Stimulated activated CD8-positive, alpha-beta memory T cell treated with anti-CD3 and anti-CD28 coated beads, Interleukin-7, amount 100 ng/mL, for 48 hours (primary cell): ENCODE data around the gene KCTD11.
"Not testable (repeated sequence)": the region's sequence is repeated elsewhere in the genome, so short reads cannot be mapped to it uniquely, and the experiment has no call there.

ENCODE experiments used
- DNase-seq, 2 donors: peaks; one replicate each; pipeline ENCODE4 v3.0.0-alpha.2; 2020; ENCODE audit warnings: low read depth in 1 of 2; ENCODE audit errors: extremely low read depth in 1 of 2

KCTD11 gene

DNA sequence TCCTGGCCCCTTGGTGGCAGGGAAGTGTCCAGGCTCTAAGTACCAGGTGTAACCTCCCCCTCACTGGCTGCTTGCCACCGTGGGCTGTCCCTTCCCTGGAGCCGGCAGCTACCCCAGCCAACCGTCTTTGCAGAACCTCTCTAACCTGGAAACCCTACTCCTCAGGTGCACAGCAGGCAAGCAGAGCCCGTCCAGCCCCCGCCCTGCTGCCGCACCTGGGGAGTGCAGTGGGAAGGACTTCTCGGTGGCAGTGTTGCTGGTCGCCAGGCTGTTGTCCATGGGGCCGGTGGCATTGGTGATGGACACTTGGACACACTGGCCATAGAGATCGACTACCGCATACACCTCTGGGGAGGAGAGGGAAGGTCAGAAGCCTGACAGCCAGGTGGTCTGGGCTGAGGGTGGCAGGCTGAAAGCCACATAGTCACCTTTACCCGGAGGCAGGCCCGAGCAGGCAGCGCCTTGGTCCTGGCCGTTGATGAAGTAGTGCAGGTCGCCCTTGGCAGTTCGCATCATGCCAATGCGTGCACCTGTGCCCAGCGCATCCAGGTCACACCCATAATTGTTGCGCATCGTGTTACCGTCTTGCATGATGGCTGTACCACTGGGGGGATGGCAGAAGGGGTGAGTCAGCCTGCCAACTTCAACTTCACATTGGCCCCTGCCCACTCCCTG, 29.3 kb upstream of the KCTD11 start:
- no peak for DNase-seq

DNA sequence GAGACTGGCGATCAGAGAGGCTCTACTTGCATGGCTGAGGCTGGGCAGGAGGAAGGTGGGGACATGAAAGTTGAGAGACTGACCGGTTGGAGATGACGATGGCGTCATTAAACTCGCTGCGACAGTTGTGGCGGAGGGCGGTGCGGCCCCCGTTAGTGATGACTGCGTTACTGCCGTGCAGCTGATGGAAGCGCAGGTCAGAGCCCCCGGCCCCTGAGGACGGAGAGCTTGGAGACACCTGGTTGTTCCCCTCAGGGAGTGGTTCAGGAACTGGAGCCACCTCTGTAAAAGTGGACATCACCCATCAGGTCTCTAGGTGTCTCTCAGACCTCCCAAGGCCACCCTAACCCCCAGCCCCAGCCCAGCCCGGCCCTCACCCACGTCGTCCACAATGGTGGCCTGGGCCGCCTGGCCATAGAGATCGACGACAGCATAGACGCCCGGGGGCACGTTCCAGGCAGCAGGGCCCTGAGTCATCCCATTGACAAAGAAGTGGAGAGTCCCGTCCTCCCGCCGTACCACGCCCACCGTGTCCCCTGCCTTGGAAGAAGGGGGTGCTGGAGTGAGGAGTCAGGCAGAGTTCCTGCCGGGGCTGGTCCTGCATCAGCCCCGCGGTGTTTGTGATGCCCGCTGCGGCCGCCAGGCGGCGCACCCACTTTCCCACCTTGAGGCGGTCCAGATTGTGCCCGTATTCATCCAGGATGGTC, 28.1 kb upstream of the KCTD11 start:
- DNase-seq: no peak

GRCh38 chr17:7324438-7324779, 27.6 kb upstream of the KCTD11 start:
- no peak for DNase-seq

DNA sequence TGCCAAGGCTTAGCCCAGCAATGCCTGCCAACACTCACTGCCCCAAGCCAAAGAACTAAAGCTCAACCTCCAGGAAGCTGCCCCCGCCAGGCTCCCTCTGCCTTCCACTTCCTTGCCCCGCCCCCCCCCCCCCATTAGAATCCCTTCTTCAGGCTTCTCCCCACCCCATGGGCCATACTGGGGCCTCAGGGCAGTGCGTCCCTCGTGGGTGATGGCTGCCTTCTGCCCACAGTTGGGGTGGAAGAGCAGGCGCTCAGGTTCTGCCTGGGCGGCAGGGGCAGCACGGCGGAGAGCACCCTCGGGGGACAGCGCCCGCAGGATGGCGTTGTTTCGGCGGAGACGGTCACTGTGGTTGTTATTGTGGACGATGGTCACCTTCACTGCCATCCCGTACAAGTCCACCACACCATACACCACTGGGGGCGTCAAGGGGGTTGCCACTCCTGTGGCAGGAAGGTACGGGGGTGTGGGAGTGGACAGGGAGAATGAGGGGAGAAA, 26.9 kb upstream of the KCTD11 start:
- DNase-seq: no peak

DNA sequence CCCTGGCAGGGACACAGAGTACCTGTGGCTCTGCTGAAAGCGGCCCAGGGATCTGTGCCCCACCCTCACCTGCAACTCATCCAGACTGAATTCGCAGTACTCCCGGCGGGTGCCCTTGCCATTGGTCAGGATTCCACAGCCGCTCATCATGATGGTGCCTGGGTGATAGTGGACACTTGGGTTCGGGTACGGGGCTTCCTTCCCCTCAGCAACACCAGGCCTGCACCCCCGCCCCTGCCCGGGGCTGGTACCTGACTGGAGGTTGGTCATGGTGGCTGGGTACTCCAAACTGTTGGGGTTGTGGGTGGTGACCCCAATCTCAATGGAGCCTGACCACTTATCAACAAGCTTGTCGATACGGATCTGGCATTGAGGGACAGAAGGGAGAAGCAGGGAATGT, 25.8 kb upstream of the KCTD11 start:
- no peak for DNase-seq

DNA sequence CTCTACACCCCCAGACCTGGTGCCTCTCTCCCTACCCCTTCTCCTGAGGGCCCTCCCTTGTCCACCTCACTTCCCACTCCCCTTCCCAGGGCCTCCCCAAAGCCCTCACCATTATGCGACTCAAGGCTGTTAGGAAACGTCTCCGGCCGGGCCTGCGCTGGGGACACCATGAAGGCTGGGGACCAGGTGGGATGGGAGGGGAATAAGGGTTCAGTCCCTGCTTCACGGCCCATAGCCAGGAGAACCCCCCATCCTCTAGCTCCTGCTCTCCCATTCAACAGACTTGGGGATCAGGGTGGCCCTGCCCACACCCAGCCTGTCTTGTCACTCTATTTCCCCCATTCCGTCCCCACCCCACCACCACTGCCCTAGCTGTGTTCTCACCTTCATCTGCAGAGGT, 24.9 kb upstream of the KCTD11 start:
- DNase-seq: no peak

- DNase-seq: no peak
Measured at GRCh38 chr17:7327501-7327900, 24.5 kb upstream of the KCTD11 start.

GRCh38 chr17:7328009-7328408, 24.0 kb upstream of the KCTD11 start:
- no peak for DNase-seq

GRCh38 chr17:7328840-7329373, 23.1 kb upstream of the KCTD11 start, which contains the start of gene NEURL4:
TSS of gene NEURL4 (minus strand) at chr17:7329335. CDS start at chr17:7329312, 23 bp downstream.
- DNase-seq: no peak

DNA sequence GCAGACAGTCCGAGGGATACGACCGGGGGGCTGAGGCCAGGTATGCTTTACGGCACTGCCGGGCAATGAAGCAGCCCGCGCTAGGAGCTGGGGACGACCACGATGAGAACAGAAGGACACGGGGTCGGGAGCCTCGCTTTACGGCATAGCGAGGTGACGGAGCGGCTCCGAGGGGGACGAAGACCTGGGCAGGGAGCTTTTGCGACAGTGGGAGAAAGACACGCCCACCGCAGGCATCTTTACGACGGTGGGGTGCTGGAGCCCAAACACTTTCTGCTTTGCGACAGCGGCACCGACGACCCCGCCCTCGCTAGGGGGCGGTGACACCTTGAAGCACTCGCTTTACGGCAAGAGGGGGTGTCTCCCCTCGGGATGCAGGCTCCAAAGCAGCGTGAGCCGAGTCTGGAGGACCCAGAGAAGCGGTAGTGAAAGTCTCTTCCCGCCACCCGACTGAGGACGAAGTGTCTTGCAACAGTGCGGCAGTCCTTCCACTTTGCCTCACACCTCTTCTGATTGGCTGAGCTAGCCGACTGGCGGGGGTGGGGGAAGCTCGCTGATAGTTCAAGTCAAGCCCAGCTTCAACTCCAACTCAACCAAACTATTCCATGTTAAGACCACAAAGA, 22.5 kb upstream of the KCTD11 start:
- peak; percentile 93 to 95 for DNase-seq

DNA sequence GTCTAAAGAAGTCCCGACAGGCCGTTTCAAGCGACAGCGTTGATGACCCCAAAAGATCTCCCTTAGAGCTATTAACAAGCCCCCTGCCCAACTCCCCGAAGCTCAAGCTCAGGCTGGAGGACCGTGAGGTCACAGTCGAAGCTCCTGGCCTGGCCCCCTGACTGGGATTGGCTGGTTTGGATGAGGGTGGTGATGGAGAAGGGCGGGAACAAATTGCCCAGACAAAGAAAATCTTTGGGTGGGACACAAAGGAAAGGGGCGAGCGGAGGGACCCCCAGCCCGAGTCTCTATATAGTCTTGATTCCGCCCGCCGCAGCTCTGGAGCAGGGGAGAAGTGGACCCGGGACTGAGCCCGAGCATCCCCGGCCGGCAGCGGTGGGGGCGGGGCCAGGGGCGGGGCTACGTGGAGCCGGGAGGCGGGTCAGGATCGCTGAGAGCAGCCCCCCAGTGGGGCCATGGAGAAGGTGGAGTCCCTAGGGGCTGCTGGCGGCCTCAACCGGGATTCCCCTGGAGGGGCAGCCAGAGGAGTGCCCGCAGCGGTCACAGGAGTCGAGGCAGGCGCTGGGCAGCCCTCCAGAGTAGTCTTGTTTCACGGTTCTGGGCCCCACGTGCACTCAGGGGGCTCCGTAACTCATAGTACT, 21.8 kb upstream of the KCTD11 start:
- peak in 1 of 2 donors; percentile 82 for DNase-seq

DNA sequence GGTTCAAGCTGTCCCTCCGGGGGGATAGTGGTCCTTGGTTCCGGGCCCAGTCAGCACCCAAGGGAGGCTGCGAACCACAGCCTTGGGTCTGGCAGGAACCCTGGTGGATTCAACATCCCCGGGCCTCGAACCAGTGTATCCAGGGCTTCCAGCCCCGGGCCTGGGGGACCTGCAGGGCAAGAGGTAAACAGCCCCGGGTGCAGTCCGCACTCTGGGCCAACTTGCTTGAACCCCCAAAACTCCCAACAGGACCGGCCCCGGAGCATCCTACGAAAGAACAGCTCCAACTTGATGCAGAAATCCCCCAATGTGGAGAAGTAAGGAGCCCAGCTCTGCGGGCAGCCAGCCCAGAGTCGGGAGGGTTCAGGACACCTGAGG, 21.3 kb upstream of the KCTD11 start:
- DNase-seq: no peak

GRCh38 chr17:7332111-7332510, 19.9 kb upstream of the KCTD11 start:
- no peak for DNase-seq

DNA sequence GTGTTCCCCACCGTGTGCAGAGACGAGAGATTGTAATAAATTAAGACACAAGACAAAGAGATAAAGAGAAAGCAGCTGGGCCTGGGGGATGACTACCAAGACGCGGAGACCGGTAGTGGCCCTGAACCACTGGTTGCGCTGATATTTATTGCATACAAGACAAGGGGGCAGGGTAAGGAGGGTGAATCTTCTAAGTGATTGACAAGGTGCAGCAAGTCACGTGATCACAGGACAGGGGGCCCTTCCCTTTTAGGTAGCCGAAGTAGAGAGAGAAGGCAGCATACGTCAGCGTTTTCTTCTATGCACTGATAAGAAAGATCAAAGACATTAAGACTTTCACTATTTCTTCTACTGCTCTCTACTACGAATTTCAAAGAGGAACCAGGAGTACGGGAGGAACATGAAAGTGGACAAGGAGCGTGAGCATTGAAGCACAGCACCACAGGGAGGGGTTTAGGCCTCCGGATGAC, 19.3 kb upstream of the KCTD11 start:
- not testable (repeated sequence) for DNase-seq

GRCh38 chr17:7334938-7335538, 16.9 kb upstream of the KCTD11 start:
- DNase-seq: no peak

DNA sequence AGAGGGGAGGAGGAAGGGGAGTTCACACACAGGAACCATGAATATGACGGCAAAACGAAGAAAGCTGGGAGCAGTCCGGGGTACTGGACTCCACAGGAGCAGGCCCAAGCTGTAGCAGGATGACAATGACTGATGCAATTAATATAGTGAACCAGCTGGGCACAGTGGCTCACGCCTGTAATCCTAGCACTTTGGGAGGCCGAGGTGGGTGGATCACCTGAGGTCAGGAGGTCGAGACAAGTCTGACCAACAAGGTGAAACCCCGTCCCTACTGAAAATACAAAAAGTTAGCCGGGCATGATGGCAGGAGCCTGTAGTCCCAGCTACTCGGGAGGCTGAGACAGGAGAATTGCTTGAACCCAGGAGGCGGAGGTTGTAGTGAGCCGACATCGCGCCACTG, 16.2 kb upstream of the KCTD11 start:
- not testable (repeated sequence) for DNase-seq

- peak; percentile 70 to 89 for DNase-seq
Measured at GRCh38 chr17:7336240-7337175, 15.5 kb upstream of the KCTD11 start, which contains the start of gene ACAP1. TSS of gene ACAP1 (plus strand) at chr17:7336529. CDS start at chr17:7336735, 206 bp downstream.

DNA sequence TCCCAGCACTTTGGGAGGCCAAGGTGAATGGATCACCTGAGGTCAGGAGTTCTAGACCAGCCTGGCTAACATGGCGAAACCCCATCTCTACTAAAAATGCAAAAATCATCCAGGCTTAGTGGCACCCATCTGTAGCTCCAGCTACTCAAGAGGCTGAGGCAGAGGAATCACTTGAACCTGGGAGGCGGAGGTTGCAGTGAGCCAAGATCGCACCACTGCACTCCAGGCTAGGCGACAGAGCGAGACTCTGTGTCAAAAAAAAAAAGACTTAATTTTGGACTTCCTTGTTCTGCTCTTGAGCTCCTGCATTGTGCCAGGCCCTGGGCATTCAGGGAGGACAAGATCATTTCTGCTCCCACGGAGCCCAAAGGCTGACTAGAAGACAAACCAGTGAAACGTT, 14.4 kb upstream of the KCTD11 start:
- DNase-seq: not testable (repeated sequence)

DNA sequence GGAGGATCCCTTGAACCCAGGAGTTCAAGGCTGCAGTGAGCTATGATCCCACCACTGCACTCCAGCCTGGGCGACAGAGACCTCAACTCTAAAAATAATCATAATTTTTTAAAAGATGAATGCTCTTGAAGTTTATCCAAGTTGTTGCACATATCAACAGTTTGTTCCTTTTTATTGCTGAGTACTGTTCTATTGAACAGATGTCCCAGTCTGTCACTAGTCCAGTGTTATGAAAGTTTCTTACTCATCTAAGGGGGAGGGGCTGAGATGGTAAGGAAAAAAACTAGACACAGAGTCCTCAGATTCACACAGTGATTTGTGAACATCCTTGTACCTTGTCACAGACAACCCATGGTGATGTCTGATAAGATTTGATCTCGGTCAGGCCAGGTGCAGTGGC, 11.8 kb upstream of the KCTD11 start:
- DNase-seq: no peak

DNA sequence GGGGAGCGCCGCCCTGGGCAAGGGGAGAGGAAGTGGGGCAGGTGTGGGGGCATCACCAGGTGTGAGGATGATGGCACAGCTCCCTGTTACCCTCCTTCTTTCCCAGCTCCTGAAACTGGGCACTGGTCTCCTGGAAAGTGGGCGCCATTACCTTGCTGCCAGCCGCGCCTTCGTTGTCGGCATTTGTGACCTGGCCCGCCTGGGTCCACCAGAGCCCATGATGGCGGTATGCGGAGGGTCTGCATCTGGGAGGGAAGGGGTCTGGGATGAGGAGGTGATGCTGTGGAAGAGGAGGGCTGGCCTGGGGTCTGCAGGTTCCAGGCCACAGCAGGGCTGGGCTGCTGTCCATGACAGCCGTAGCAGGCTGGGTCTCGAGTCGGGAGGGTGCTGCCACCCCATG, 10.1 kb upstream of the KCTD11 start:
- DNase-seq: no peak
